PC-3 (cell line): ENCODE measurements around the gene HSPA9. TPM values are rescaled to one million over a fixed set of nuclear protein-coding genes. Genes with fewer than 3 reads are reported as not detected.
A peak's percentile ranks its signal among the peaks of the same experiment; 100 is the strongest.

Experiments
- ATAC-seq: fragments of 200-7000 bp; cut with Tn5 transposase; 2 replicates; pipeline ENCODE4 v1.9.1; 2020; ENCODE audit warnings: mild to moderate bottlenecking, moderate library complexity
- BruUV-seq: library from RNA; stranded (reverse); fragments of 400-500 nt; replicated peaks from 2 replicates; lab custom pipeline; 2021; lab: Mats Ljungman, UMichigan
- CTCF ChIA-PET: fragments of 300-600 bp; sonication (Branson Sonifier 250); formaldehyde crosslinking; loops from one replicate; lab custom pipeline; 2022; ENCODE audit warnings: antibody characterized with exemption; lab: Charles Lee
- POLR2A ChIA-PET: fragments of 300-600 bp; sonication (Branson Sonifier 250); formaldehyde crosslinking; loops from one replicate; lab custom pipeline; 2022; ENCODE audit warnings: antibody characterized with exemption; ENCODE audit not compliant: unreplicated experiment; lab: Charles Lee
- DNase-seq: peaks from one replicate; pipeline ENCODE4 v3.0.0-alpha.2; 2015
- H2AFZ ChIP-seq: fragments of 300-600 bp; sonication (generic); 2 replicates; pipeline ENCODE4 v1.6.0; 2016; ENCODE audit warnings: antibody characterized with exemption, low read length
- H3F3A ChIP-seq: fragments of 300-600 bp; sonication (generic); one replicate; pipeline ENCODE4 v1.6.0; 2017; ENCODE audit warnings: antibody characterized with exemption, low read length, control low read depth, mild to moderate bottlenecking; ENCODE audit not compliant: unreplicated experiment
- H3K27ac ChIP-seq: fragments of 300-600 bp; sonication (generic); 2 replicates; pipeline ENCODE4 v1.5.1; 2016; ENCODE audit warnings: mild to moderate bottlenecking, low read length
- H3K27me3 ChIP-seq: fragments of 300-600 bp; sonication (generic); 2 replicates; pipeline ENCODE4 v1.6.1; 2016; ENCODE audit warnings: low read length, mixed read lengths
- H3K36me3 ChIP-seq: fragments of 300-600 bp; sonication (generic); 2 replicates; pipeline ENCODE4 v1.6.1; 2016; ENCODE audit warnings: low read depth, mixed run types, low read length, mixed read lengths
- H3K4me1 ChIP-seq: fragments of 300-600 bp; sonication (generic); 2 replicates; pipeline ENCODE4 v1.5.1; 2016; ENCODE audit warnings: low read length; ENCODE audit not compliant: insufficient read depth
- H3K4me2 ChIP-seq: fragments of 300-600 bp; sonication (generic); 2 replicates; pipeline ENCODE4 v1.6.0; 2016; ENCODE audit warnings: low read length
- H3K4me3 ChIP-seq: fragments of 300-600 bp; sonication (generic); 2 replicates; pipeline ENCODE4 v1.5.1; 2016; ENCODE audit warnings: mild to moderate bottlenecking, low read length, mixed read lengths
- H3K79me2 ChIP-seq: fragments of 300-600 bp; sonication (generic); 2 replicates; pipeline ENCODE4 v1.6.1; 2017; ENCODE audit warnings: low read length, mixed read lengths
- H3K9ac ChIP-seq: fragments of 300-600 bp; sonication (generic); 2 replicates; pipeline ENCODE4 v1.6.0; 2016; ENCODE audit warnings: mild to moderate bottlenecking, low read length
- H3K9me2 ChIP-seq: fragments of 300-600 bp; sonication (generic); replicated peaks from 2 replicates; pipeline ENCODE4 v1.6.1; 2016; ENCODE audit warnings: mixed run types, low read length, mixed read lengths
- H3K9me3 ChIP-seq: fragments of 300-600 bp; sonication (generic); 2 replicates; pipeline ENCODE4 v1.6.1; 2016; ENCODE audit warnings: low read length, mixed read lengths
- H4K20me1 ChIP-seq: fragments of 300-600 bp; sonication (generic); 2 replicates; pipeline ENCODE4 v1.6.1; 2016; ENCODE audit warnings: low read length, mixed read lengths
- CTCF ChIP-seq: fragments of 300-600 bp; sonication (generic); conservative IDR thresholded peaks from 2 replicates; pipeline ENCODE4 v1.5.1; 2017; ENCODE audit warnings: antibody characterized with exemption, low read depth, mild to moderate bottlenecking, low read length
- EZH2 ChIP-seq: fragments of 300-600 bp; sonication (generic); IDR thresholded peaks from one replicate; pipeline ENCODE4 v1.6.1; 2017; ENCODE audit warnings: antibody characterized with exemption, mild to moderate bottlenecking, low read length; ENCODE audit not compliant: unreplicated experiment
- EZH2phosphoT487 ChIP-seq: fragments of 300-600 bp; sonication (generic); IDR thresholded peaks from 2 replicates; pipeline ENCODE4 v1.6.1; 2018; ENCODE audit warnings: mild to moderate bottlenecking, antibody characterized with exemption, low read length, borderline replicate concordance
- intact Hi-C: fragments of 100-400 bp; cut with micrococcal nuclease; formaldehyde crosslinking; loops from 2 replicates; pipeline ENCODE4 v1.9.0; 2023
- total RNA-seq: library from RNA; depleted of rRNA; stranded (reverse); fragments of >200 nt; gene quantifications from 2 replicates; pipeline ENCODE4 v1.2.3, GENCODE V29; 2014

HSPA9 gene
- total RNA-seq, 1 experiment from 2014 or later = 432 TPM

GRCh38 chr5:138544181-138545134 is 30.7 kb downstream of the HSPA9 start:
- CTCF ChIA-PET = no interaction called here

GRCh38 chr5:138543730-138544104 is 31.5 kb downstream of the HSPA9 start:
- Histone ChIP-seq H3K36me3 (peaks cover 11% of the 10 kb centered on the region), H3F3A (no peaks in the 10 kb centered on the region), H3K4me1 (peaks cover 38% of the 10 kb centered on the region), H3K4me3 (peak overlapping the region; percentile 87), H3K27ac (peak overlapping the region; percentile 83), H3K79me2 (peaks cover 96% of the 10 kb centered on the region), H3K9me2 (no peaks in the 10 kb centered on the region), H3K27me3 (no peaks in the 10 kb centered on the region), H3K9me3 (no peaks in the 10 kb centered on the region), H2AFZ (peak overlapping the region; percentile 73), H4K20me1 (peaks cover 35% of the 10 kb centered on the region), H3K4me2 (peak overlapping the region; percentile 91), H3K9ac (peak overlapping the region; percentile 98)
- POLR2A ChIA-PET = interaction anchor here (0.5 to 0.9 kb wide), 5 partner anchors 8 to 513 kb away, joined by 3 to 5 read pairs (median 3); partner anchors contain the start of gene HSPA9
- ATAC-seq (peak; percentile 64), DNase-seq (no peak)
- BruUV-seq = TSS peak; percentile 87
- CTCF ChIA-PET = no interaction called here
- no peak for TF ChIP-seq EZH2
- no peak for TF ChIP-seq CTCF
- TF ChIP-seq EZH2phosphoT487 = no peak
- intact Hi-C loops = loop anchor here (1.0 kb wide), 1 partner anchor 79 kb away; no protein-coding TSS in a partner anchor

More at GRCh38 chr5:138544181-138545134, 30.7 kb downstream of the HSPA9 start:
- Histone ChIP-seq H3K4me3 (peak overlapping the region; percentile 87), H3K4me1 (peaks cover 38% of the 10 kb centered on the region), H3K9me2 (no peaks in the 10 kb centered on the region), H3K9me3 (no peaks in the 10 kb centered on the region), H3K9ac (peak overlapping the region; percentile 98), H3K27me3 (no peaks in the 10 kb centered on the region), H4K20me1 (peaks cover 28% of the 10 kb centered on the region), H3K36me3 (peaks cover 7% of the 10 kb centered on the region), H3K27ac (peak overlapping the region; percentile 83), H3K4me2 (peak overlapping the region; percentile 91), H3F3A (no peaks in the 10 kb centered on the region), H2AFZ (no peak overlapping the region), H3K79me2 (peaks cover 91% of the 10 kb centered on the region)
- POLR2A ChIA-PET = interaction anchor here (0.6 kb wide), 1 partner anchor 20 kb away, joined by 11 read pairs; no protein-coding TSS in a partner anchor
- no peak for TF ChIP-seq EZH2phosphoT487
- TF ChIP-seq CTCF = no peak
- no peak for TF ChIP-seq EZH2
- DNase-seq = peak; percentile 25
- no TSS peak for BruUV-seq
- intact Hi-C loops = loop anchor here (5.0 kb wide), 1 partner anchor 92 kb away; no protein-coding TSS in a partner anchor
- ATAC-seq = peak; percentile 6; the same call in 1 of the 2 replicates
